Measurements from ENCODE around the gene GATA2.

GRCh38 chr3:128463771-128464170 lies 29.2 kb downstream of the GATA2 start:
- no peak for TF ChIP-seq KDM1A (IDR thresholded peaks at IDR 0.05; ENCODE audit: borderline replicate concordance, low read length)
- TF ChIP-seq, protein P1, sequence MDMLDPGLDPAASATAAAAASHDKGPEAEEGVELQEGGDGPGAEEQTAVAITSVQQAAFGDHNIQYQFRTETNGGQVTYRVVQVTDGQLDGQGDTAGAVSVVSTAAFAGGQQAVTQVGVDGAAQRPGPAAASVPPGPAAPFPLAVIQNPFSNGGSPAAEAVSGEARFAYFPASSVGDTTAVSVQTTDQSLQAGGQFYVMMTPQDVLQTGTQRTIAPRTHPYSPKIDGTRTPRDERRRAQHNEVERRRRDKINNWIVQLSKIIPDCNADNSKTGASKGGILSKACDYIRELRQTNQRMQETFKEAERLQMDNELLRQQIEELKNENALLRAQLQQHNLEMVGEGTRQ (IDR thresholded peaks at IDR 0.05; ENCODE audit: low read length), result no peak
- no peak for TF ChIP-seq GABPA (IDR thresholded peaks at IDR 0.05; ENCODE audit: borderline replicate concordance, insufficient read depth, low read length)
- TF ChIP-seq CTCF (IDR thresholded peaks at IDR 0.05; ENCODE audit: control extremely low read depth in 1 of 3, insufficient read depth in 1 of 3, low read depth in 1 of 3, low read length in 3 of 3), result no peak
